Raji (cell line): Measurements from ENCODE around the gene PPP1R13L.

Experiments used
- POLR2A ChIP-seq: IDR thresholded peaks from 2 replicates; pipeline ENCODE4 v1.6.1; 2011; ENCODE audit warnings: low read depth, low read length, control low read depth; ENCODE audit not compliant: insufficient read depth

Gene PPP1R13L

DNA sequence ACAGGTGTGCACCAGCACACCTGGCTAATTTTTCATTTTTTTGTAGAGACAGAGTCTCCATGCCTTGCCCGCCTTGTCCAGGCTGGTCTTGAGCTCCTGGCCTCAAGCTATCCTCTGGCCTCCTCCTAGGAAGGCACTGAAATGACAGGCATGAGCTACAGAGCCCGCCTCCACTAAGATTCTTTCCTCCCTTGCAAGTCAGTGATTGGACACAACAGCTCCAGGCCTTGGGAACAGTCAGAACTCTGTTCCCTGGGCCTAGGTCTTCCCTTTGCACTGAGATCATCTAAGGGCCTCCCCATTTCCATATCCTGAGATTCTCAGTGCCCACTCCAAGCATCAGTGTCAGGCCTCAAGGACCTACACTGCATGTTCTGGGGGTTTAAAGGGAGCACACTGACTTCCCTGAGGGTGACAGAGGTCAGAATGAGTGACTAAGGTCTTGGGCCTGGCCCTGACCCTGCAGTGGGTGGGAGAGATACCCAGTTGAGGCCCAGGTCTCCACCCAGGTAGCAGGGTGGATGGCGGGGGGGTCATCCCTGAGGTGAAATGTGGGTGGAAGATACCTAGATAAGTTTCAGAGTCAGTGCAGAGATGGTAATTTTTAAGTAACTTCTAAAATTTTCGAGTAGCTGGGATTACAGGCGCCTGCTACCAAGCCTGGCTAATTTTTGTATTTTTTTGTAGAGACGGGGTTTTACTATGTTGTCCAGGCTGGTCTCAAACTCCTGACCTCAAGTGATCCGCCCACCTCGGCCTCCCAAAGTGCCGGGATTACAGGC lies 36.2 kb upstream of the PPP1R13L start:
- TF ChIP-seq POLR2A, result no peak

GRCh38 chr19:45440259-45440638 lies 35.4 kb upstream of the PPP1R13L start:
- TF ChIP-seq POLR2A, result no peak

GRCh38 chr19:45439569-45440258 lies 34.8 kb upstream of the PPP1R13L start:
- peak; percentile 40; the same call in 1 of the 2 replicates for TF ChIP-seq POLR2A

GRCh38 chr19:45439190-45439568 lies 34.3 kb upstream of the PPP1R13L start:
- no peak for TF ChIP-seq POLR2A

GRCh38 chr19:45437328-45437727 lies 32.5 kb upstream of the PPP1R13L start:
- TF ChIP-seq POLR2A, result no peak

GRCh38 chr19:45428384-45429231 lies 23.7 kb upstream of the PPP1R13L start:
- TF ChIP-seq POLR2A, result no peak

GRCh38 chr19:45424191-45425058 lies 19.6 kb upstream of the PPP1R13L start:
- no peak for TF ChIP-seq POLR2A

DNA sequence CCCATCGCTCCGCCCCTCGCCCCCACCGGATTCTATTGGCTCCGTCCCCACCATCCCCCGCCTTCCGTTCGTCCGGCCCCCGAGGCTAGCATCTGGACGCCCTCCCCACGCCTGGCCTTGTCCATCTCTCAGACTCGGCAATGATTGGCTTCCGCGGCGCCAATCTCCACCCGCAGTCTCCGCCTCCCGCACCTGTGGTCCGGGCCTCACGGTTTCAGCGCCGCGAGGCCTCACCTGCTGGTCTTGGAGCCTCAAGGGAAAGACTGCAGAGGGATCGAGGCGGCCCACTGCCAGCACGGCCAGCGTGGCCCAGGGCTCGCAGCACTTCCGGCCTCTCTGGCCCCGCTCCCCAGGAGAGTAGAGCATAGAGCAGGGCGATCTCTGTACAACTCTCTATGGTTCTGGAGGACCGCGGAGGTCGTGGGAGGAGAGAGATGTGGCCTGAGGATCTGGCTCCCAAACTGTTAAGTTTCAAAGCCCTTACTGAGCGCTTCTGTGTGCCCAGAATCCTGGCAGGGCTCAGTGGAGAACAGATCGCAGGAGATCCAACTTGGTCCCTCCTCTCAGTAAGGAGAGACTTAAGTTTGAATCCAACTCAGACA lies 18.8 kb upstream of the PPP1R13L start, which contains the start of gene ERCC1:
Gene ERCC1, minus strand, starts transcription at position 329 of the 602 bp plus-strand sequence. CDS start 543 bp downstream, outside the sequence.
- peak; percentile 81 for TF ChIP-seq POLR2A

- TF ChIP-seq POLR2A, result no peak
Measured at GRCh38 chr19:45423033-45423588, 18.2 kb upstream of the PPP1R13L start.

GRCh38 chr19:45421947-45422498 lies 17.2 kb upstream of the PPP1R13L start:
- TF ChIP-seq POLR2A, result no peak

GRCh38 chr19:45420871-45421270 lies 16.0 kb upstream of the PPP1R13L start:
- no peak for TF ChIP-seq POLR2A

DNA sequence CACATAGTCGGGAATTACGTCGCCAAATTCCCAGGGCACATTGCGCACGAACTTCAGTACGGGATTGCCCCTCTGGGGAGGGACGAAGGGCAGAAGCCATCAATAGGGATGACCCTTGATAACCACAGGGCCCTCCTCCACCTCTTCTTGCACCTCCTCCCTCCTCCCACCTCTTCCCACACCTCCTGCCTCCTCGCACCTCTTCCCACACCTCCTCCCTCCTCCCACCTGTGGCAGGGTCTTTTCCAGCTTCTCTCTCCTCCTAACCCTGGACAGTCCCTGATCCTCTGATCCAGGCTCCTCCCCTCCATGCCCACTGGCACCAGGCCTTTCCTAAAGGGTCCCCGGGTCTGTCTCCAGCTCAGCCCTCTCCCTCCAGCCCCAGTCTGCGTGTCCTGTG lies 15.5 kb upstream of the PPP1R13L start:
- no peak for TF ChIP-seq POLR2A

DNA sequence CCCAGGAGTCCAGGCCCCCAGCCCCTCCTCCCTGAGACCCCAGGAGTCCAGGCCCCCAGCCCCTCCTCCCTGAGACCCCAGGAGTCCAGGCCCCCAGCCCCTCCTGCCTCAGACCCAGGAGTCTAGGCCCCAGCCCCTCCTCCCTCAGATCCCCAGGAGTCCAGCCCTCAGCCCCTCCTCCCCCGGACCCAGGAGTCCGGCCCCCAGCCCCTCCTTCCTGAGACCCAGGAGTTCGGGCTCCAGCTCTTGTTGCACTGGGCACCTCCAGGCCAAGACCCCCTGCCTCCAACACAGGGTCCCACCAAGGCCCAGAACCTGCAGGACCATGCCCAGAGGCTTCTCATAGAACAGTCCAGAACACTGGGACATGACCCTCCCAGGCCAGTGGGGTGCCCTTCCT lies 15.0 kb upstream of the PPP1R13L start:
- no peak for TF ChIP-seq POLR2A
